GM12801 (cell line): Measurements from ENCODE around the gene ANO8.

Experiments used
- CTCF ChIP-seq: IDR thresholded peaks from one replicate; pipeline ENCODE4 v1.5.1; 2011; ENCODE audit warnings: control low read depth; ENCODE audit not compliant: insufficient read length; ENCODE audit errors: extremely low read depth

The ANO8 gene

GRCh38 chr19:17303167-17303939, 31.3 kb downstream of the ANO8 start, which contains the start of gene ABHD8:
TSS of gene ABHD8 (minus strand) at chr19:17303425. CDS start at chr19:17301616, 1,809 bp downstream.
- TF ChIP-seq CTCF = no peak

GRCh38 chr19:17302391-17303166, 32.1 kb downstream of the ANO8 start:
- TF ChIP-seq CTCF = no peak

GRCh38 chr19:17300992-17301619, 33.5 kb downstream of the ANO8 start:
- no peak for TF ChIP-seq CTCF

- TF ChIP-seq CTCF = no peak
Measured at GRCh38 chr19:17296976-17297375, 37.7 kb downstream of the ANO8 start.

GRCh38 chr19:17296273-17296672, 38.4 kb downstream of the ANO8 start:
- TF ChIP-seq CTCF = no peak

GRCh38 chr19:17294051-17294891, 40.4 kb downstream of the ANO8 start:
- TF ChIP-seq CTCF = no peak
